ENCODE data around the gene SKIDA1. TPM values are rescaled to one million over a fixed set of nuclear protein-coding genes. Genes with fewer than 3 reads are reported as not detected.

Gene SKIDA1
- total and polyA plus RNA-seq, 8 donors: under 0.01 to 2.7 (median 0.45) TPM; not detected in 1

- peaks cover 0 to 76% (median 66%) of the 10 kb centered on the region in 3 donors for H3K27me3 ChIP-seq
- no peaks in the 10 kb centered on the region for H3K9me3 ChIP-seq
- no peak overlapping the region for H3K4me3 ChIP-seq
- WGBS, 5 donors: 71 to 86% (median 80%) methylated on average over 6 of the region's 6 CpGs
- no peaks in the 10 kb centered on the region for H3K36me3 ChIP-seq
- no peak for TF ChIP-seq EP300 (IDR thresholded peaks at IDR 0.05)
- TF ChIP-seq CTCF (IDR thresholded peaks at IDR 0.05): no peak
- TF ChIP-seq POLR2AphosphoS5 (IDR thresholded peaks at IDR 0.05): no peak
- no peak for TF ChIP-seq POLR2A (IDR thresholded peaks at IDR 0.05)
- intact Hi-C loops (cut with DNase I; ENCODE audit: low total_unique reads): no loop called here
- DNase-seq: no peak
- H3K27ac ChIP-seq: no peak overlapping the region
- peaks cover 6 to 60% (median 33%) of the 10 kb centered on the region in 4 donors for H3K4me1 ChIP-seq
Measured at GRCh38 chr10:21514129-21514817, 11.2 kb downstream of the SKIDA1 start.

GRCh38 chr10:21513405-21513788 is 12.1 kb downstream of the SKIDA1 start:
- no peak for DNase-seq
- WGBS, 5 donors: 64 to 96% (median 92%) methylated on average over 1 of the region's 1 CpG
- Histone ChIP-seq H3K27ac (no peak overlapping the region), H3K9me3 (no peaks in the 10 kb centered on the region), H3K27me3 (peaks cover 0 to 71% (median 58%) of the 10 kb centered on the region in 3 donors), H3K4me1 (peaks cover 6 to 51% (median 28%) of the 10 kb centered on the region in 4 donors), H3K36me3 (no peaks in the 10 kb centered on the region), H3K4me3 (no peak overlapping the region)
- intact Hi-C loops (cut with DNase I; ENCODE audit: low total_unique reads): no loop called here
- no peak for TF ChIP-seq CTCF (IDR thresholded peaks at IDR 0.05)
- TF ChIP-seq POLR2AphosphoS5 (IDR thresholded peaks at IDR 0.05): no peak
- TF ChIP-seq POLR2A (IDR thresholded peaks at IDR 0.05): no peak
- TF ChIP-seq EP300 (IDR thresholded peaks at IDR 0.05): no peak

GRCh38 chr10:21512573-21513404 is 12.7 kb downstream of the SKIDA1 start:
- no peak for DNase-seq
- TF ChIP-seq EP300 (IDR thresholded peaks at IDR 0.05) (no peak), POLR2AphosphoS5 (IDR thresholded peaks at IDR 0.05) (no peak), CTCF (IDR thresholded peaks at IDR 0.05) (no peak), POLR2A (IDR thresholded peaks at IDR 0.05) (no peak)
- no peak overlapping the region for H3K27ac ChIP-seq
- H3K27me3 ChIP-seq: peaks cover 0 to 69% (median 51%) of the 10 kb centered on the region in 3 donors
- no peak overlapping the region for H3K4me3 ChIP-seq
- 82 to 94% (median 90%) methylated on average over 2 of the region's 2 CpGs for WGBS, 5 donors
- no peaks in the 10 kb centered on the region for H3K9me3 ChIP-seq
- intact Hi-C loops (cut with DNase I; ENCODE audit: low total_unique reads): no loop called here
- H3K36me3 ChIP-seq: no peaks in the 10 kb centered on the region
- H3K4me1 ChIP-seq: peaks cover 2 to 45% (median 22%) of the 10 kb centered on the region in 4 donors

GRCh38 chr10:21511946-21512572 is 13.4 kb downstream of the SKIDA1 start:
- TF ChIP-seq POLR2A (IDR thresholded peaks at IDR 0.05): no peak
- TF ChIP-seq POLR2AphosphoS5 (IDR thresholded peaks at IDR 0.05): no peak
- TF ChIP-seq EP300 (IDR thresholded peaks at IDR 0.05): no peak
- TF ChIP-seq CTCF (IDR thresholded peaks at IDR 0.05): no peak
- H3K4me3 ChIP-seq: no peak overlapping the region
- no peaks in the 10 kb centered on the region for H3K9me3 ChIP-seq
- no peak for DNase-seq
- intact Hi-C loops (cut with DNase I; ENCODE audit: low total_unique reads): no loop called here
- no peaks in the 10 kb centered on the region for H3K36me3 ChIP-seq
- peaks cover 0 to 62% (median 44%) of the 10 kb centered on the region in 3 donors for H3K27me3 ChIP-seq
- H3K27ac ChIP-seq: no peak overlapping the region
- peaks cover 0 to 38% (median 15%) of the 10 kb centered on the region in 4 donors for H3K4me1 ChIP-seq
- WGBS, 5 donors: 89 to 94% (median 90%) methylated on average over 3 of the region's 3 CpGs

Data from stomach (tissue), 9 donors.